Measurements from ENCODE around the gene CHD3. TPM values are rescaled to one million over a fixed set of nuclear protein-coding genes. Genes with fewer than 3 reads are reported as not detected.

CHD3 gene
- total and polyA plus RNA-seq, 2 of the 13 experiments (the other 11 are each of a cell fraction or from before 2014, with no cell fraction given), result 2.7 to 3.7 TPM

GRCh38 chr17:7931709-7932482 is 43.3 kb downstream of the CHD3 start, which contains the start of the genes CNTROB and TRAPPC1 (continued):
- TF ChIP-seq ZNF318 (CRISPR knock-in tag; IDR thresholded peaks at IDR 0.05) (no peak), CTCF (CRISPR knock-in tag; IDR thresholded peaks at IDR 0.05) (no peak), BRCA1 (CRISPR knock-in tag; IDR thresholded peaks at IDR 0.05) (no peak), FOSL2 (CRISPR knock-in tag; IDR thresholded peaks at IDR 0.05) (peak; percentile 78), SMARCE1 (IDR thresholded peaks at IDR 0.05; ENCODE audit: borderline replicate concordance) (no peak), GTF3A (CRISPR knock-in tag; conservative IDR thresholded peaks at IDR 0.05) (0 out of 2 replicates have a peak, but pooled peaks have one; percentile 55), PBX3 (CRISPR knock-in tag; IDR thresholded peaks at IDR 0.05; ENCODE audit: borderline replicate concordance) (no peak), MEIS2 (CRISPR knock-in tag; IDR thresholded peaks at IDR 0.05) (peak; percentile 9; the same call in 1 of the 2 replicates), PRPF4 (IDR thresholded peaks at IDR 0.05; ENCODE audit: low read depth, low read length, poor library complexity, severe bottlenecking) (no peak), HNRNPH1 (optimal IDR thresholded peaks at IDR 0.05; ENCODE audit: low read depth, low read length) (peak; percentile 69), ZNF564 (CRISPR knock-in tag; IDR thresholded peaks at IDR 0.05) (no peak), CEBPB (IDR thresholded peaks at IDR 0.05; ENCODE audit: borderline replicate concordance, low read depth, low read length) (no peak; the same call in 1 of the 2 replicates), ZNF468 (CRISPR knock-in tag; IDR thresholded peaks at IDR 0.05) (no peak), SMAD1 (CRISPR knock-in tag; IDR thresholded peaks at IDR 0.05; ENCODE audit: borderline replicate concordance, low read depth) (0 out of 2 replicates have a peak, but pooled peaks have one; percentile 72), NFIB (CRISPR knock-in tag; IDR thresholded peaks at IDR 0.05; ENCODE audit: borderline replicate concordance) (no peak), ZNF607 (CRISPR knock-in tag; IDR thresholded peaks at IDR 0.05; ENCODE audit: borderline replicate concordance) (no peak)
